HepG2 (cell line): Measurements from ENCODE around the gene ZFR. TPM values are rescaled to one million over a fixed set of nuclear protein-coding genes. Genes with fewer than 3 reads are reported as not detected.

ENCODE experiments used
- CBX5 ChIP-seq: sonication (generic); formaldehyde crosslinking; IDR thresholded peaks from 2 replicates; pipeline ENCODE4 v1.4.0; 2020; ENCODE audit warnings: missing genetic modification reagents, borderline replicate concordance
- FOSL2 ChIP-seq: sonication (generic); formaldehyde crosslinking; IDR thresholded peaks from 2 replicates; pipeline ENCODE4 v1.4.0; 2020; ENCODE audit warnings: missing genetic modification reagents
- FOXO4 ChIP-seq: sonication (generic); formaldehyde crosslinking; conservative IDR thresholded peaks from 2 replicates; pipeline ENCODE4 v1.8.1; 2023; ENCODE audit warnings: missing genetic modification reagents
- KDM5B ChIP-seq: sonication (generic); formaldehyde crosslinking; IDR thresholded peaks from 2 replicates; pipeline ENCODE4 v1.4.0; 2020; ENCODE audit warnings: missing genetic modification reagents, mild to moderate bottlenecking, borderline replicate concordance
- NFKB2 ChIP-seq: sonication (generic); formaldehyde crosslinking; IDR thresholded peaks from 2 replicates; pipeline ENCODE4 v1.4.0; 2020; ENCODE audit warnings: missing genetic modification reagents, borderline replicate concordance
- NFYC ChIP-seq: IDR thresholded peaks from 2 replicates; pipeline ENCODE4 v1.6.1; 2016; ENCODE audit warnings: missing genetic modification reagents, missing compliant biosample characterization
- NR2F2 ChIP-seq: IDR thresholded peaks from 2 replicates; pipeline ENCODE4 v1.6.1; 2012; ENCODE audit warnings: low read depth, inconsistent platforms, borderline replicate concordance
- PAWR ChIP-seq: sonication (generic); formaldehyde crosslinking; IDR thresholded peaks from 2 replicates; pipeline ENCODE4 v1.4.0; 2020; ENCODE audit warnings: missing genetic modification reagents, mild to moderate bottlenecking, borderline replicate concordance
- PBX2 ChIP-seq: IDR thresholded peaks from 2 replicates; pipeline ENCODE4 v1.6.1; 2016; ENCODE audit warnings: control low read depth
- PREB ChIP-seq: sonication (generic); formaldehyde crosslinking; IDR thresholded peaks from 2 replicates; pipeline ENCODE4 v1.4.0; 2020; ENCODE audit warnings: missing genetic modification reagents
- RELA ChIP-seq: sonication (generic); formaldehyde crosslinking; IDR thresholded peaks from 2 replicates; pipeline ENCODE4 v1.4.0; 2020; ENCODE audit warnings: missing genetic modification reagents
- SAP130 ChIP-seq: IDR thresholded peaks from 2 replicates; pipeline ENCODE4 v1.6.1; 2016; ENCODE audit warnings: low read depth
- SIN3A ChIP-seq: IDR thresholded peaks from 2 replicates; pipeline ENCODE4 v1.6.1; 2011; ENCODE audit warnings: low read depth, mild to moderate bottlenecking, control low read depth, low read length, borderline replicate concordance
- SMAD9 ChIP-seq: sonication (generic); formaldehyde crosslinking; IDR thresholded peaks from 2 replicates; pipeline ENCODE4 v1.5.1; 2020; ENCODE audit warnings: mild to moderate bottlenecking, missing genetic modification reagents
- ZBTB7B ChIP-seq: sonication (generic); formaldehyde crosslinking; IDR thresholded peaks from 2 replicates; pipeline ENCODE4 v1.4.0; 2020; ENCODE audit warnings: missing genetic modification reagents
- ZNF124 ChIP-seq: sonication (generic); formaldehyde crosslinking; IDR thresholded peaks from 2 replicates; pipeline ENCODE4 v1.4.0; 2020; ENCODE audit warnings: missing genetic modification reagents
- ZNF17 ChIP-seq: sonication (generic); formaldehyde crosslinking; IDR thresholded peaks from 2 replicates; pipeline ENCODE4 v1.5.0; 2020; ENCODE audit warnings: mild to moderate bottlenecking, missing genetic modification reagents
- ZNF562 ChIP-seq: sonication (generic); formaldehyde crosslinking; IDR thresholded peaks from 2 replicates; pipeline ENCODE4 v1.8.0; 2022; ENCODE audit warnings: missing genetic modification reagents, borderline replicate concordance
- ZNF574 ChIP-seq: sonication (generic); formaldehyde crosslinking; IDR thresholded peaks from 2 replicates; pipeline ENCODE4 v1.4.0; 2020; ENCODE audit warnings: missing genetic modification reagents
- polyA plus RNA-seq, 8 experiments: library from polyadenylated mRNA; depleted of rRNA in 3 of 8; stranded (reverse) in 7 of 8; unstranded in 1 of 8; fragments of >200 nt; fragmentation: Illumina TruSeq in 4 of 8; extraction: Trizol in 4 of 8; gene quantifications; 2 replicates each; pipeline versions ENCODE4 v1.2.1 to v1.2.3, GENCODE V29; 2011 to 2016; ENCODE audit warnings: low read depth in 4 of 8, missing spikeins in 1 of 8, mixed read lengths in 1 of 8; ENCODE audit not compliant: insufficient read depth in 1 of 8
- total RNA-seq, 5 experiments: library from RNA; depleted of rRNA; stranded (reverse); fragments of >200 nt; fragmentation: Illumina TruSeq; extraction: Trizol; gene quantifications; 2 replicates each; pipeline ENCODE4 v1.2.3, GENCODE V29; 2016; ENCODE audit warnings: low read depth in 1 of 5

Gene ZFR
- total and polyA plus RNA-seq, 2 of the 13 experiments (the other 11 are each of a cell fraction or from before 2014, with no cell fraction given) = 89.0 to 92.8 TPM

- TF ChIP-seq ZNF124 (CRISPR knock-in tag) = no peak; the same call in 1 of the 2 replicates
- TF ChIP-seq NR2F2 = peak; percentile 67; the same call in 1 of the 2 replicates
- TF ChIP-seq ZNF17 = no peak
- TF ChIP-seq PBX2 (CRISPR knock-in tag) = no peak
- TF ChIP-seq CBX5 (CRISPR knock-in tag) = peak; percentile 41; the same call in 1 of the 2 replicates
- peak; percentile 67 for TF ChIP-seq ZBTB7B (CRISPR knock-in tag)
- no peak for TF ChIP-seq KDM5B
- no peak for TF ChIP-seq PAWR
- TF ChIP-seq NFKB2 = no peak
- TF ChIP-seq RELA (CRISPR knock-in tag) = no peak
- TF ChIP-seq FOXO4 (CRISPR knock-in tag) = no peak
- TF ChIP-seq FOSL2 (CRISPR knock-in tag) = 0 out of 2 replicates have a peak, but pooled peaks have one; percentile 15
- no peak for TF ChIP-seq ZNF574 (CRISPR knock-in tag)
- TF ChIP-seq NFYC (CRISPR knock-in tag) = no peak
- no peak for TF ChIP-seq SMAD9 (CRISPR knock-in tag)
- no peak for TF ChIP-seq SIN3A
- no peak for TF ChIP-seq PREB
- TF ChIP-seq SAP130 = peak; percentile 28; the same call in 1 of the 2 replicates
- TF ChIP-seq ZNF562 = no peak
Measured at GRCh38 chr5:32343058-32343672, 101.4 kb downstream of the ZFR start (continued).
